ENCODE data around the gene PDK4. TPM values are rescaled to one million over a fixed set of nuclear protein-coding genes. Genes with fewer than 3 reads are reported as not detected.

The PDK4 gene
- total RNA-seq, 4 donors from 2014 or later = 134 to 510 (median 273) TPM

DNA sequence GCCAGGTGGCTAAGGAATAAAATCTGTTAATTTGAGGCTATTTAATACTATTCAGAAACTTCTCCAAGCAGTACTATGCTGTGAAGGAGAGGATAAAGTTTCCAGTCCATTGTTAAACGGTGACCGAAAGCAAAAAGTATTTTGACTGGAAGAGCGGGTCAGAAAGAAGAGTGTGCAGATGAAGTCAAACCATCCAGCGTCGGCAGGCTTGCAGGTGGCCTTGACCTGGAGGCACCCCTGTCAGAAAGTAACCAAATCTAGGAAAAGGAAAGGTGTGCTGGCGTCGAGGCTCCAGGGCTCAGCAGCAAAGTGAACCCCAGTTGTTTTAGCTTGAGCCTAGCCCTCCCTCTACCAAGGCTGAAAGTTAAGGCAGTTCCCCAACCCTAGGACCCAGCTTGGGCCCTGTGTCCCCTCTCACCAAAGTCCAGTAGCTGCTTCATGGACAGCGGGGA lies 544 bp downstream of the PDK4 start:
- no peaks in the 10 kb centered on the region for H3K9me3 ChIP-seq
- H3K4me1 ChIP-seq = peaks cover 0 to 23% (median 9%) of the 10 kb centered on the region in 4 donors
- peak overlapping the region; percentile 41 to 83 (median 73) for H3K4me3 ChIP-seq
- H3K27ac ChIP-seq = peak overlapping the region; percentile 95 to 96 (median 96)
- in situ Hi-C loops (cut with MboI; ENCODE audit: low pct_ligation_motif_present in 1 of 4, low pct_unique_long_range_greater_than_20kb in 1 of 4, low sequenced_read_pairs in 3 of 4) (no loop called here), intact Hi-C loops (cut with DNase I; ENCODE audit: low total_unique reads) (loop anchor here (5.0 to 10.0 kb wide), 2 partner anchors 48 to 89 kb away; no protein-coding TSS in a partner anchor)
- no peaks in the 10 kb centered on the region for H3K27me3 ChIP-seq
- 16 to 29% methylated on average over 2 to 8 of the region's 8 CpGs for WGBS, 2 donors (ENCODE audit: low coverage in 1 of 2)
- peak; percentile 24 for DNase-seq
- TF ChIP-seq EP300 (IDR thresholded peaks at IDR 0.05; ENCODE audit: low read depth) (no peak), POLR2AphosphoS5 (IDR thresholded peaks at IDR 0.05) (no peak), POLR2A (IDR thresholded peaks at IDR 0.05) (no peak)
- TF ChIP-seq, protein P1, sequence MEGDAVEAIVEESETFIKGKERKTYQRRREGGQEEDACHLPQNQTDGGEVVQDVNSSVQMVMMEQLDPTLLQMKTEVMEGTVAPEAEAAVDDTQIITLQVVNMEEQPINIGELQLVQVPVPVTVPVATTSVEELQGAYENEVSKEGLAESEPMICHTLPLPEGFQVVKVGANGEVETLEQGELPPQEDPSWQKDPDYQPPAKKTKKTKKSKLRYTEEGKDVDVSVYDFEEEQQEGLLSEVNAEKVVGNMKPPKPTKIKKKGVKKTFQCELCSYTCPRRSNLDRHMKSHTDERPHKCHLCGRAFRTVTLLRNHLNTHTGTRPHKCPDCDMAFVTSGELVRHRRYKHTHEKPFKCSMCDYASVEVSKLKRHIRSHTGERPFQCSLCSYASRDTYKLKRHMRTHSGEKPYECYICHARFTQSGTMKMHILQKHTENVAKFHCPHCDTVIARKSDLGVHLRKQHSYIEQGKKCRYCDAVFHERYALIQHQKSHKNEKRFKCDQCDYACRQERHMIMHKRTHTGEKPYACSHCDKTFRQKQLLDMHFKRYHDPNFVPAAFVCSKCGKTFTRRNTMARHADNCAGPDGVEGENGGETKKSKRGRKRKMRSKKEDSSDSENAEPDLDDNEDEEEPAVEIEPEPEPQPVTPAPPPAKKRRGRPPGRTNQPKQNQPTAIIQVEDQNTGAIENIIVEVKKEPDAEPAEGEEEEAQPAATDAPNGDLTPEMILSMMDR (IDR thresholded peaks at IDR 0.05) = no peak
- H3K36me3 ChIP-seq = peaks cover 0 to 37% (median 20%) of the 10 kb centered on the region in 4 donors

DNA sequence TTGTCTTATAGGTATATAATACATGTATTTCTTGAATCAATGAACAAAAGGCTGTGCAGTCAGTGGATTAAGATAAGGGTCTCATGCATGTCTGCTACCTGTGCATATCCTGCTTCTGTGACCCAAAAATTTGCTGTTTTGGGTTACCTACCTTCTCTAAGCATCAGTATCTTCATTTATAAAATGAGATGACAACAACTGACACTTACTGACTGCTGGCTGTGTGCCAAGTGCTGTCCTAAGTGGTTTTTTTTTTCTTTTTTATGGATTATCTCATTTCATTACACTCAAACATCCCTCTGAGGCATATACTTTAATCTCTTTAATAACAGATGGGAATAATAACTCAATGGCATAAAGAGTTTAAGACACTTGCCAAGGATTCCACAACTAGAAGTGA lies 2.1 kb downstream of the PDK4 start:
- intact Hi-C loops (cut with DNase I; ENCODE audit: low total_unique reads) (loop anchor here (10.0 kb wide), 1 partner anchor 91 kb away; no protein-coding TSS in a partner anchor), in situ Hi-C loops (cut with MboI; ENCODE audit: low pct_ligation_motif_present in 1 of 4, low pct_unique_long_range_greater_than_20kb in 1 of 4, low sequenced_read_pairs in 3 of 4) (no loop called here)
- peaks cover 0 to 48% (median 25%) of the 10 kb centered on the region in 4 donors for H3K36me3 ChIP-seq
- no peaks in the 10 kb centered on the region for H3K9me3 ChIP-seq
- no peaks in the 10 kb centered on the region for H3K27me3 ChIP-seq
- peak overlapping the region; percentile 41 to 83 (median 73) for H3K4me3 ChIP-seq
- TF ChIP-seq POLR2AphosphoS5 (IDR thresholded peaks at IDR 0.05) = peak in 2 of 3 donors; percentile 38 to 79
- TF ChIP-seq, protein P1 (IDR thresholded peaks at IDR 0.05) = no peak
- TF ChIP-seq EP300 (IDR thresholded peaks at IDR 0.05; ENCODE audit: low read depth) = no peak
- TF ChIP-seq POLR2A (IDR thresholded peaks at IDR 0.05) = peak; percentile 6
- peak overlapping the region; percentile 95 to 96 (median 96) for H3K27ac ChIP-seq
- no peak for DNase-seq
- peaks cover 0 to 38% (median 9%) of the 10 kb centered on the region in 4 donors for H3K4me1 ChIP-seq

DNA sequence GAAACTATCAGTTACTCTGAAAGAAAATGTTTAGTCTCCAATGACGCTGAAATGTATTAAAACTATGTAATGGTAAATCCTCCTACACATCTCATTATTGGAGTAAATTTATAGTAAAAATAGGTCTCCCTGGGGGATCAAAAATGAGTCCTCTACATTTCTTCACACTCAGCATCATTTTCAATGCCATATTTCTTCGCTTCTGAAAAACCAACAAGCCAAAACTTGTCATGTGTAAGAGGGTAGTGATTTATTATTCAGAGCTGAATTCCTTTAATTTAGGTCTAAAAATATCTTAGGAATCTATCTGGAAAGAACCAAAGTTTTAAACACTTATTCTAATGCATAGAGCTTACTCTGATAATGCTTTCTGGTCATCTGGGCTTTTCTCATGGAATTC lies 3.0 kb downstream of the PDK4 start:
- in situ Hi-C loops (cut with MboI; ENCODE audit: low pct_ligation_motif_present in 1 of 4, low pct_unique_long_range_greater_than_20kb in 1 of 4, low sequenced_read_pairs in 3 of 4) = no loop called here
- DNase-seq = no peak
- Histone ChIP-seq H3K36me3 (peaks cover 0 to 56% (median 29%) of the 10 kb centered on the region in 4 donors), H3K27me3 (no peaks in the 10 kb centered on the region), H3K4me1 (peaks cover 0 to 46% (median 11%) of the 10 kb centered on the region in 4 donors), H3K9me3 (no peaks in the 10 kb centered on the region), H3K4me3 (peak overlapping the region; percentile 41 to 83 (median 73)), H3K27ac (peak overlapping the region; percentile 95 to 96 (median 96))
- TF ChIP-seq POLR2AphosphoS5 (IDR thresholded peaks at IDR 0.05) (peak in 1 of 3 donors; percentile 24), EP300 (IDR thresholded peaks at IDR 0.05; ENCODE audit: low read depth) (no peak)
- whole genome bisulfite sequencing, 2 donors (ENCODE audit: low coverage in 1 of 2) = 53 to 63% methylated on average over 2 of the region's 2 CpGs
- intact Hi-C loops (cut with DNase I; ENCODE audit: low total_unique reads) = loop anchor here (10.0 kb wide), 1 partner anchor 91 kb away; no protein-coding TSS in a partner anchor

DNA sequence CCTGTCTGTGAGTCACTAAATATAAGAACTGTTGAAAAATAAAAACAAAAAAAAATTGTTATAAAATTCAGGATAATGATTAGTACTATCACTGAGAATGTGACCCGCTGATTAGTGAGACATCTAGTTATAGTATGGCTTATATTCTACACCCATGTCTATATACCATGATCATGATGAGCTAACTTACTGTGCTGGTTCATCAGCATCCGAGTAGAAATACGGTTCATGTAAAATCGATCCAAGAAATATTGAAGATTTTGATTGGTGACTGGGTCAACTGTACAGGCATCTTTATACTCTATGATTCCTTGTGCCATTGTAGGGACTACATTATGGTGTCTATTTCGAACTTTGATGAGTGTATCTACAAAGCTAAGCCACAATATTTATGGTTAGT lies 3.7 kb downstream of the PDK4 start:
- in situ Hi-C loops (cut with MboI; ENCODE audit: low pct_ligation_motif_present in 1 of 4, low pct_unique_long_range_greater_than_20kb in 1 of 4, low sequenced_read_pairs in 3 of 4) = no loop called here
- peak overlapping the region; percentile 41 to 83 (median 73) for H3K4me3 ChIP-seq
- TF ChIP-seq, protein P1 (IDR thresholded peaks at IDR 0.05) = no peak
- no peak for TF ChIP-seq EP300 (IDR thresholded peaks at IDR 0.05; ENCODE audit: low read depth)
- peak in 2 of 3 donors; percentile 7 to 36 for TF ChIP-seq POLR2AphosphoS5 (IDR thresholded peaks at IDR 0.05)
- no peaks in the 10 kb centered on the region for H3K27me3 ChIP-seq
- peaks cover 0 to 47% (median 7%) of the 10 kb centered on the region in 4 donors for H3K4me1 ChIP-seq
- no peak for DNase-seq
- 86 to 93% methylated on average over 5 of the region's 5 CpGs for WGBS, 2 donors (ENCODE audit: low coverage in 1 of 2)
- H3K36me3 ChIP-seq = peaks cover 0 to 64% (median 32%) of the 10 kb centered on the region in 4 donors
- peak overlapping the region; percentile 95 to 96 (median 96) for H3K27ac ChIP-seq
- intact Hi-C loops (cut with DNase I; ENCODE audit: low total_unique reads) = loop anchor here (10.0 kb wide), 1 partner anchor 92 kb away; no protein-coding TSS in a partner anchor
- no peaks in the 10 kb centered on the region for H3K9me3 ChIP-seq

Measured in transverse colon (tissue), 4 donors.